PFSK-1 (cell line): ENCODE data around the gene HOXC6.

Source experiments
- FOXP2 ChIP-seq: optimal IDR thresholded peaks from 2 replicates; pipeline ENCODE3; 2011; ENCODE audit warnings: borderline replicate concordance, control low read depth, inconsistent platforms; ENCODE audit not compliant: insufficient read depth; ENCODE audit errors: extremely low read length, extremely low read depth
- POLR2AphosphoS5 ChIP-seq: IDR thresholded peaks from 2 replicates; pipeline ENCODE4 v1.6.1; 2012; ENCODE audit warnings: low read depth, mild to moderate bottlenecking, control low read depth, low read length, moderate library complexity
- SIN3A ChIP-seq: IDR thresholded peaks from 2 replicates; pipeline ENCODE4 v1.6.1; 2012; ENCODE audit warnings: mild to moderate bottlenecking, low read length, moderate library complexity, borderline replicate concordance; ENCODE audit not compliant: insufficient read depth
- TAF1 ChIP-seq: IDR thresholded peaks from 2 replicates; pipeline ENCODE4 v1.6.1; 2012; ENCODE audit warnings: low read length, control low read depth, borderline replicate concordance; ENCODE audit not compliant: insufficient read depth
- TF ChIP-seq, protein P1 (sequence below), 2 experiments: IDR thresholded peaks; 2 replicates each; pipeline versions ENCODE4 v1.6.1 to v1.8.0; 2011 to 2012; ENCODE audit warnings: low read depth in 2 of 2, low read length in 2 of 2, control low read depth in 1 of 2, inconsistent platforms in 1 of 2, mild to moderate bottlenecking in 1 of 2, moderate library complexity in 1 of 2; ENCODE audit not compliant: insufficient read depth in 1 of 2

Gene HOXC6

DNA sequence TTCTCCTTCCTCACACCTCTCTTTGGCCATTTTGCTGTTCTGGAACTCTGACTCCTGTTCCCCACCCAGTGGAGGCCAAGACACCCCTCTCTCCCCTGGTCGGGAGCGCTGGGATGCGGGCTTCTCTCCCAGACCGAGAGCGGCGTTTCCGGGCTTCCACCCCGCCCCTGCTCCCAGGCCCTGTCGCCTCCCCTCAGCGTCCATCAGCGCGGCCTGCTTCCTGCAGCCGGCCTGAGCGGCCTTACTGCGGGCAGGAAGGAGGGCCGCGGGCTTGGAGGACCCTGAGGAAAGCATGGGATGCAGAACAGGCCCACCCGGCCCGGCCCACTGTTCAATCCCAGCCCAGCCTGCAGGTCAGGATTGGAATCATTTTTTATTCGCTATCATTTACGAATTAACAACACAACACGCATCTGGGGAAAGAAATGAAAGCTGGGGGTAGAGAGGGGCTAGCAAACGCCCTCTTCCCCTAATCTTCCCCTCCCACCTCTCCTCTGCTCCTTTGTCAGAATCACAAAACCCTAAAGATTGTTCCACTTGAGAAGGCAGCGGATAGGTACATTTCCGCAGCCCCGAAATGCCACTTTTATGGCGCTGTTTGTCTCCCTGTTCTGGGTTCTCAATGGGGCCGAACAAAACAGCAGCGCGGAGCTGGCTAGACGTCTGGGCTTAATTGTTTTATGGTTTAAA, 23.3 kb upstream of the HOXC6 start:
- peak; percentile 34 for TF ChIP-seq FOXP2
- TF ChIP-seq, protein P1, sequence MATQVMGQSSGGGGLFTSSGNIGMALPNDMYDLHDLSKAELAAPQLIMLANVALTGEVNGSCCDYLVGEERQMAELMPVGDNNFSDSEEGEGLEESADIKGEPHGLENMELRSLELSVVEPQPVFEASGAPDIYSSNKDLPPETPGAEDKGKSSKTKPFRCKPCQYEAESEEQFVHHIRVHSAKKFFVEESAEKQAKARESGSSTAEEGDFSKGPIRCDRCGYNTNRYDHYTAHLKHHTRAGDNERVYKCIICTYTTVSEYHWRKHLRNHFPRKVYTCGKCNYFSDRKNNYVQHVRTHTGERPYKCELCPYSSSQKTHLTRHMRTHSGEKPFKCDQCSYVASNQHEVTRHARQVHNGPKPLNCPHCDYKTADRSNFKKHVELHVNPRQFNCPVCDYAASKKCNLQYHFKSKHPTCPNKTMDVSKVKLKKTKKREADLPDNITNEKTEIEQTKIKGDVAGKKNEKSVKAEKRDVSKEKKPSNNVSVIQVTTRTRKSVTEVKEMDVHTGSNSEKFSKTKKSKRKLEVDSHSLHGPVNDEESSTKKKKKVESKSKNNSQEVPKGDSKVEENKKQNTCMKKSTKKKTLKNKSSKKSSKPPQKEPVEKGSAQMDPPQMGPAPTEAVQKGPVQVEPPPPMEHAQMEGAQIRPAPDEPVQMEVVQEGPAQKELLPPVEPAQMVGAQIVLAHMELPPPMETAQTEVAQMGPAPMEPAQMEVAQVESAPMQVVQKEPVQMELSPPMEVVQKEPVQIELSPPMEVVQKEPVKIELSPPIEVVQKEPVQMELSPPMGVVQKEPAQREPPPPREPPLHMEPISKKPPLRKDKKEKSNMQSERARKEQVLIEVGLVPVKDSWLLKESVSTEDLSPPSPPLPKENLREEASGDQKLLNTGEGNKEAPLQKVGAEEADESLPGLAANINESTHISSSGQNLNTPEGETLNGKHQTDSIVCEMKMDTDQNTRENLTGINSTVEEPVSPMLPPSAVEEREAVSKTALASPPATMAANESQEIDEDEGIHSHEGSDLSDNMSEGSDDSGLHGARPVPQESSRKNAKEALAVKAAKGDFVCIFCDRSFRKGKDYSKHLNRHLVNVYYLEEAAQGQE (IDR thresholded peaks at IDR 0.05; ENCODE audit: insufficient read depth in 1 of 2, low read depth in 2 of 2, low read length in 2 of 2) = no peak
- no peak for TF ChIP-seq POLR2AphosphoS5
- no peak for TF ChIP-seq TAF1
- no peak for TF ChIP-seq SIN3A

DNA sequence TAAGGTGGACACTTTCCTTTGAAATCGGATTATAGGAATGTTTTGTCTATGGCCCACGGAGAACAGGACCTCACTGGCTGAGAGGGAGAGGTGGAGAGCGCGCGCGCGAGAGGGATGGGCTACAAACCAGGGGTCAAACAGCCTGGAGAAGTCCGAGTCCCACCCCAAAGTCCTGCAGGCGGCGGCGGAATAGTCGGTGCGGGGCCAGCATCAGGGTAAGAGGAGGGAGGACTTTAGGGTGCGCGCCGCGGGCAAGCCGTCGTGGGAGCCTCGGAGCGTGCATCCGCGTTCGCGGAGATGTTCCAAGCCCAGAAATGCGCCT, 22.7 kb upstream of the HOXC6 start:
- no peak for TF ChIP-seq SIN3A
- TF ChIP-seq FOXP2 = no peak
- TF ChIP-seq TAF1 = no peak
- TF ChIP-seq, protein P1 (IDR thresholded peaks at IDR 0.05; ENCODE audit: insufficient read depth in 1 of 2, low read depth in 2 of 2, low read length in 2 of 2) = no peak
- TF ChIP-seq POLR2AphosphoS5 = no peak

GRCh38 chr12:54005853-54006558, 22.2 kb upstream of the HOXC6 start:
- TF ChIP-seq SIN3A (no peak), FOXP2 (peak; percentile 36)

DNA sequence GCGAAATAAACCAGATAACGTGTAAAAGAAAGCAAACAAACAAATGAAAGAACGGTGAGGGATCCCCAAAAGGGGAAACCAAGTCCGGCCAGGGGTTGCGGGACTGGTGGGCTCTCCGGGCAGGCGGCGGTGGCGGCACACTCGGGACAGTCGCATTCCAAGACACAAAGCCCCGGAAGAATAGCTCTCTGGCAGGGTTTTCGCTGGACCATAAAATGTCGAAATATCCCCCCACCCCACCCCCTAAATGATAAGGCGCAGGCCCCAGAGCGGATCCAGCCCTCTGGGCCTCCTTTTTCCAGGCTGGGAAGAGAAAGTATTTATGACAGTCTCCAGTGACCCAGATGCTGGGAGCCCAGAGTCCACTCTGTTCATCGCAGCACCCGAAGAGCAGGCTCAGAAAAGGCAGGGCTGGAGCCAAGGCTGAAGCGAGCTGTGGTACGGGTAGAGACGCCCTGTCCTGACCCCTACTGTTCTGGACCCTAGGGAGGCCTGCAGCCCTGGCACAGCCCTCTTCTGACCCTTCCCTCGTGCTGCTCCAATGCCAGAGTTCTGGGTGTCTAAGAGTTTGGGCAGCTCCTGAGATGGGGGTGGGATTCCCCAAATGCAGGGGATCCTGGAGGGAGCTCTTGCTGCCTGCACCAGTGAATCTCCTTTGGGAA, 21.6 kb upstream of the HOXC6 start:
- TF ChIP-seq, protein P1 (IDR thresholded peaks at IDR 0.05; ENCODE audit: insufficient read depth in 1 of 2, low read depth in 2 of 2, low read length in 2 of 2) = no peak
- TF ChIP-seq SIN3A = no peak
- TF ChIP-seq TAF1 = no peak
- no peak for TF ChIP-seq POLR2AphosphoS5
- TF ChIP-seq FOXP2 = no peak

DNA sequence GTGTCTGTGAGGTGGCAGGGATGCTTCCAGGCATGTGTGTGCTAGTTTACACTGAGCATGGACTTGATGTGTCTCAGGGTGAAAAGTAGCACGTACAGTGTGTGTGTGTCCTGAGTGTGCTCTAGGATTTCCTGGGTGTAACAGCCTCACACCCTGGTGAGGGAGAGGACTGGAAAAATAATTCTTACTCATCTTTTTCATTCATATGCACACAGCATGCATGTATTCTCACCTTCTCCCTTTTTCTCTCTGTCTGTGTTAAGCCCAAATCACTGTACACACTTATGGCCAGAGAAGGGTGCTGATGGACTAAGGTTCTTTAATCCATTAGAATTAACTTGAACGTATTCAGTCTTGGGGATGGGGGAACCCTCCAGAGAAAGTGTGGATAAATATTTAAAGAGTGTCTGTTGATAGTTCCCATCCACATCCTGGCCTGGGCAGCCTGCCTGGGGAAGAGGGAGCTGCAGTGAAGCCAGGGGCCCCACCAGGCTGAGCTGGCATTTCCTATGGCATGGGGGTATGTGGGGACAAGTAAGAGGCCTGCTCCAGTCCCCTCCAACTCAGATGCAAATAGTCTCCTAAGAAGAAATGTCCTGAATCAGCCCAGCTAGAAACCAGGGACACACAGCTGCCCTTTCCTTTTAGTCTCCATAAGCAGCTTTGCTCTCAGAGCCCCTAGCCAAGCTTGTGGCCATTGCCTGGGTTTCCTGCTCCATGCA, 20.5 kb upstream of the HOXC6 start:
- TF ChIP-seq SIN3A (no peak), TAF1 (no peak), FOXP2 (no peak), POLR2AphosphoS5 (no peak)
- TF ChIP-seq, protein P1 (IDR thresholded peaks at IDR 0.05; ENCODE audit: insufficient read depth in 1 of 2, low read depth in 2 of 2, low read length in 2 of 2) = no peak
